ACHN (cell line): ENCODE data around the gene KRT84.

Experiments used
- DNase-seq: peaks from one replicate; pipeline ENCODE4 v3.0.0-alpha.2; 2015
- in situ Hi-C: cut with HindIII; loops from 2 replicates; pipeline ENCODE4 v1.10.0; 2017; ENCODE audit warnings: low sequenced_read_pairs, low pct_ligation_motif_present, low pct_unique_long_range_greater_than_20kb

Gene KRT84

GRCh38 chr12:52336641-52337040, 48.8 kb downstream of the KRT84 start:
- DNase-seq: no peak
- in situ Hi-C loops: no loop called here

GRCh38 chr12:52335598-52336262, 49.7 kb downstream of the KRT84 start:
- in situ Hi-C loops: no loop called here
- DNase-seq: no peak

- in situ Hi-C loops: no loop called here
These were observed 51.3 kb downstream of the KRT84 start for GRCh38 chr12:52334185-52334584.

GRCh38 chr12:52333321-52333720, 52.1 kb downstream of the KRT84 start:
- no peak for DNase-seq
- in situ Hi-C loops: no loop called here

More at GRCh38 chr12:52334185-52334584, 51.3 kb downstream of the KRT84 start:
- no peak for DNase-seq

GRCh38 chr12:52332381-52332780, 53.1 kb downstream of the KRT84 start:
- in situ Hi-C loops: no loop called here
- DNase-seq: no peak

GRCh38 chr12:52331833-52332232, 53.6 kb downstream of the KRT84 start:
- in situ Hi-C loops: no loop called here
- DNase-seq: no peak

GRCh38 chr12:52331039-52331438, 54.4 kb downstream of the KRT84 start:
- in situ Hi-C loops: no loop called here
- DNase-seq: no peak

GRCh38 chr12:52327830-52328500, 57.5 kb downstream of the KRT84 start:
- in situ Hi-C loops: no loop called here
- no peak for DNase-seq
